Stimulated activated naive CD4-positive, alpha-beta T cell (primary cell): ENCODE data around the gene RAX2.
A peak's percentile ranks its signal among the peaks of the same experiment; 100 is the strongest.
"Not testable (repeated sequence)": the region's sequence is repeated elsewhere in the genome, so short reads cannot be mapped to it uniquely, and the experiment has no call there.

Source experiments
- DNase-seq, 6 experiments: peaks; one replicate each; lab custom pipeline; 2025; lab: John Stamatoyannopoulos, UW

RAX2 gene

DNA sequence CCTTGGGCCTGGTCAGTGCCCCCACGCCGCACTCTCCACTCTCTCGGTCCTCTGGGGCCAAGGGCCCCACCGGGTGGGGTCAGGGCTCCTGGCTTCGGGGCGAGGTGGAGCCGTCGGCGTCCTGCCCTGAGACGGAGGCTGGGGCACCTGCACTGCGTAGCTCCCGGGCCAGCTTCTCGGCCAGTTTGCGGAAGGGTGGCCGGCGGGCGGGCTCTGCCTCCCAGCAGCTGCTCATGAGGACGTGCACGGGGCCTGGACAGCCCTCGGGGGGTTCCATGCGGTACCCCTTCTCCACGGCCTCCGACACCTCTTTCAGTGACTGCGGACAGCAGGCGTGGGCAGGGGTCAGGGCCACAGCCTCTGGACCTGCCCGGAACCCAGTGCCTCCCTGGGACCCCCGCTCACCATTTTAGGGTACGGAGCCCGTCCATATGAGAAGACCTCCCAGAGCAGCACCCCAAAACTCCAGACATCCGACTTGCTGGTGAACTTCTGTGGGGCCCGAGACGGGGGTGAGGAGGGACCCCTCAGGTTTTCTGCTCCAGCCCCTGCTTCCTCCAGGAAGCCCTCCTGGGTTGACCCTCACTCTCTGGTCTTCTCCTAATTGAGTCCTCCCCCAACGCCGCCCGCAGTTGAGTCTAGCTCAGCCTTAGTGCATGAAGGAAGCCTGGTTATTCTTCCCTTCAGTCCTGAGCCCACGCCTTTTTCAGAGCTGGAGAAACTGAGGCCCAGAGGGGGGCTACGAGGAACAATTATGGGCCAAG is 6.3 kb upstream of the RAX2 start:
- no peak for DNase-seq

DNA sequence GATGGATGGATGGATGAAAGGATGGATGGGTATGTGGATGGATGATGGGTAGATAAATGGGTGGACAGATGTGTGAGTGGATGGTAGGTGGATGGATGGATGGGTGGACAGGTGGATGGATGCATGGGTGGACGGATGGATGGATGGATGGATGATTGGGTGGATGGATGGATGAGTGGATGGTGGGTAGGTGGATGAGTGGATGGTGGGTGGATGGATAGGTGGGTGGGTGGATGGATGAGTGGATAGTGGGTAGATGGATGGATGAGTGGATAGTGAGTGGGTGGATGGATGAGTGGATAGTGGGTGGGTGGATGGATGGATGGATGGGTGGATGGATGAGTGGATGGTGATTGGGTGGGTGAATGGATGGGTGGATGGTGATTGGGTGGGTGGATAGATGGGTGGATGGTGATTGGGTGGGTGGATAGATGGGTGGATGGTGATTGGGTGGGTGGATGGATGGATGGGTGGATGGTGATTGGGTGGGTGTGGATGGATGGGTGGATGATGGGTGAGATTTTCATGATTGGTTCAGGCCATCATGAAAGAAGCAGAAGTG is 4.5 kb upstream of the RAX2 start:
- no peak for DNase-seq

DNA sequence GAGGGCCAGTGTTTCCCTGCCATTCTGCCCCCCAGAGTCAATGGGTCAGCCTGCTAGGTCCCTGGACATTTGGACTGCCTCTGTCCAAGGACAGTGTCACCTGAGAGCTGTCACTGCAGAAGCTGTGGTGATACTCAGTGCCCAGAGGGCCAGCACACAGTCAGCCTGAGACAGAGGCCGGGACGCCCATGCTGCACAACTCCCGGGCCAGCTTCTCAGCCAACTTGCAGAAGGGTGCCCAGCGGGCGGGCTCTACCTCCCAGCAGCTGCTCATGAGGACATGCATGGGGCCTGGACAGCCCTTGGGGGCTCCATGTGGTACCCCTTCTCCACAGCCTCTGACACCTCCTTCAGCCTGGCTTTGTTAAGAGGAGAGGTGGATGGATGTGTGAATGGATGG is 3.8 kb upstream of the RAX2 start:
- no peak for DNase-seq

DNA sequence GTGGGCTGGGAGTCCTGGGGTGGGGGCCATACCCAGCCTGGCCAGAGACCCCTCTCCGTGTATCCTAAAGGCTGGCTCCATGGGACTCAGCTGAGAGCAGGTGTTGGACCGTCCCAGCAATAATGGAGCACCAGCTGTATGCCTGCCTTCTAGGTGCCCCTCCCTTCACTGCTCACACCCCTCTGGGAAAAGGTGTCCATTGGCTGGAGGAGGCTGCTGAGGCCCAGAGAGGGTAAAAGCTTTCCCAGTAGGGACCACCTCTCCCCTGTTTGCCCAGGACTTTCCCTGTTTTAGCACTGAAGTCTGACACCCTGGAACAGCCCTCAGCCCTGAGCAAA is 3.3 kb upstream of the RAX2 start:
- no peak for DNase-seq

DNA sequence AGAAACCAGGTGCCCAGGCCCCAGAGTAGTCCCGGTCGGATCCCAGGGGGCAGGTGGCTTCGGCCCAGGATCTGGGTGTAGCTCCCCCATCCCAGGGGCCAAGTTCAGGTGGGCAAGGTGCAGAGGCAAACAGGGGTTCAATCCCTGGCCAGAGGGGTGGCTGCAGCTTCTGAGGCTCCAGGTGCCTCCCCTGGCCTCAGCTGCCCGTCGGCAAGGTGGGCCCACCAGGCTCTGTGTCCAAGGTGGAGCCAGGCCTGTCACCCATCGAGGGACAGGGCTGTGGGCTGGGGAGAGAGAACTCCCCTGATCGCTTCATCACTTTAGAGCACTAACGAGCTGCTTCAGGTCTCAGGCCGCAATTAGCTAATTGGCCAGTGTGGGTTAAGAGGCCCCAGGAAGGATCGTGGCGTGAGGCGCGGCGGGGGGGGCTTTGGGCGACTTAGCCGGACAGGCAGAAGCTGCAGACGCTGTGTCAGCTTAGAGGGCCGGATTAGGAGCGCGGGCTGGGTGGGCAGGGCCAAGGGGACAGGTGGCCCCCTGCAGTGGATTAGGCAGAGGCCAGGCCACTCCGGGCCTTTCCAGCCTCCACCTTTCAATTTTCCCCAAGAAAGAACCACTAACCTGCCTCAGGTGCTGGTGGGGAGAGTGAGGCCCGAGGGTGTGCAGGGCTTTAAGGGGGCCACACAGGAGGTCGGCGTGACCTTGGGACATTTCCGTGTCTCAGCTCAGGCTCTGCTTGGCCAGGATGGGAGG is 2.8 kb upstream of the RAX2 start:
- DNase-seq: no peak

GRCh38 chr19:3773814-3774515 is 1.9 kb upstream of the RAX2 start:
- DNase-seq: no peak

- no peak for DNase-seq
These were observed 775 bp downstream of the RAX2 start for GRCh38 chr19:3771000-3771905.

DNA sequence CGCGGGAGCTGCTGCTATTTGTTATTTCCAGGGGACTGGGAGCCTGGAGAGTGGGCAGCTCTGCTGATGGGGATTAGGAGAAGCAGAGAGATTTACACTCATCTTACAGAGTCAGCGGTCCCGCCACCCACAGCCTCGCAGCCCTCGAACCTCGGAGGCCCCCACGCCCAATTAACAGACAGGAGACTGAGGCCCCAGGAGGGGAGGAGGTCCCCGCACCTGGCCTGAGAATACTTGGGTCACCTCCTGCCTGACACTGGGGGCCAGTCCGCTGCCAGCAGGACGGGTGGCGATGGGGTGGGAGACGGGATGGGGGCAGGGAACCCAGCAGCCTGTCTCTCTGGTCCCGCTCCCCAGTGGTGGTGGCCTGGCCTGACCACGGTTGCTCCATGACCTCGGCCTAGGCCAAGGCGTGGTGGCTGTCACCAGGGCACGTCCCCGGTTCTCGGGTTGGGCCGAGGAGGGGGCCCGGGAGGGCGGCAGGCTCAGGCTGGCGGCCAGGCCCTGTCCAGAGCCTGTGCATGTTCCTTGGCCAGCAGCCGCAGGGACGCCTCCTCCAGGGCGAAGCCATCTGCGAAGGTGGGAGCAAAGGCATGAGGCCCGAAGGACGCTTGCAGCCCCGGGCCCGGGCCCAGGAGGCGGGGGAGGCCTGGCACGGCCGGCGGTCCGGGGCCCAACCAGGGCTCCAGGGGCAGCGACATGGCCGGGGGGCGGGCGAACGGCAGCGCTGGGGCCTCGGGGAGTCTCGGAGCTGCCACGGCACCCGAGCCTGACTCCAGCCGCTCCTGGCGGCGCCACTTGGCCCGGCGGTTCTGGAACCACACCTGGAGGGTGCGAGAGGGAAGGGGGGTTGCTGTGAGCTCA is 1.7 kb downstream of the RAX2 start:
- DNase-seq: no peak

DNA sequence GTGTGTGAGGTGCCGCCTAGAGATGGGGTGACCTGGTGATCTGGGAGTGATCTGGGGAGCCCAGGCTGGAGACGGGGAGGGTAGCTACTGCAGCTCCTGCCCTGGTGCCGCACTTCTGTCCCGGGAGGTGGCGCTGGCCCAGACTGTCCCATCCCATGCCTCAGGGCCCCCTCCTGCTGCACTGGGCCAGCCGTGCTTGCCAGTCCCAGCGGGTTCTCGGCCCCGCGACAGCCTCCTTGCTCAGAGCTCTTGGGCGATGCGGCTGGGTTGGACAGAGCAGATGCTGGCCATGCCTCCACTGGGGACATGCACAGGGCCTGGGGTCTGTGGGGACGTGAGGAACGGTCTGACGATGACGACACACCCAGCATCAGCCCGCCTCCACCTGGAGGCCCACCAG is 2.5 kb downstream of the RAX2 start:
- DNase-seq: no peak

DNA sequence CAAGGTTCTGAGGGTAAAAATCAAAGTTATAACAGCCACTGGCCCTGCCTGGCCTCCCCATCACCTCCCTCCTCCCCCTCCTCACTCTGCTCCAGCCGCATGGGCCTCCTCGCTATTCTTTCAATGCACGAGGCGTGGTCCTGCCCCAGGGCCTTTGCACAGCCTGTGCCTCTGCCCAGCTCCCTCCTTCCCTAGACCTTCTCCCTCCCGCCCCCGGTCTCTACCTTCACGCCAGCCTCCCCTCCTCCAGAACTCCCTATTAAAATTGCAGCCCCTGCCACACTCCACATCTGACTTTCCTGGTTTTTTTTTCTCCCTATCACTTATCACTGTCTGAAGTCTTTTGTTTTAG is 3.3 kb downstream of the RAX2 start:
- DNase-seq: no peak

DNA sequence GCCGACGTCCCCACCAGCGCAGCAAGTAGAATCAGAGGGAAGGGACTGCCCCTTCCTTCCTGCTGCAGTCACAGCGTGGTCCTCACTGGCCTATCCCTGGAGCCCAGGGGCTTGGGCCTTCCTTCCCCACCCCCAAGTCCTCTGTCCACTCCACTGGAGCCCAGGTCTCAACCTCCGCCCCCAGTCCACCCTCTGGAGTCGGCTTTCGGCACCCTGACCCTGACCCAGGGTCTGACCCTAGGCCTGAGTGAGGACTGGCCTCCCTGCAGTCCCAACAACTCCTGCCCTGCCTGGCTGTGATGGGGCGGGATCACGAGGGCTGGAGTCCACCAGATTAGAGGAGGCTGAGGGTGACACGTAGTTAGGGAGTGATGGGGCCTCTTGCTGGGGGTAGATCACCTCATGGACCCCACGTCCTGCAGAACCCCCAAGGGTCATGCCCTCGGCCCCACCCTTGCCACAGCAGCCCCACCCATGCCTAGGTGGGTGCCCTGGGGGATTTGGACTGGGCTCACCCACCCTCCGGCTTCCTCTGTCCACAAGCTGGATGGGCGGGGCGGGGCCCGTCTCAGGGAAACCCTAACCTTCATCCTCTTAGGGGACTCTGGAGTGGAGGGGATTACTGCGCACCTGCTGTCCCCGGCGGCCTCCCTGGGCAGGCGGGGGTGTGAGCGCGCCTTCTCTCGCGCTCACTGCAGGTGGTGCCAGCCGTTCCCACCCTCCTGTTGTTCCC is 3.8 kb downstream of the RAX2 start:
- DNase-seq: no peak

GRCh38 chr19:3767050-3767449 is 5.0 kb downstream of the RAX2 start:
- DNase-seq: no peak

GRCh38 chr19:3766520-3766919 is 5.5 kb downstream of the RAX2 start:
- DNase-seq: no peak

DNA sequence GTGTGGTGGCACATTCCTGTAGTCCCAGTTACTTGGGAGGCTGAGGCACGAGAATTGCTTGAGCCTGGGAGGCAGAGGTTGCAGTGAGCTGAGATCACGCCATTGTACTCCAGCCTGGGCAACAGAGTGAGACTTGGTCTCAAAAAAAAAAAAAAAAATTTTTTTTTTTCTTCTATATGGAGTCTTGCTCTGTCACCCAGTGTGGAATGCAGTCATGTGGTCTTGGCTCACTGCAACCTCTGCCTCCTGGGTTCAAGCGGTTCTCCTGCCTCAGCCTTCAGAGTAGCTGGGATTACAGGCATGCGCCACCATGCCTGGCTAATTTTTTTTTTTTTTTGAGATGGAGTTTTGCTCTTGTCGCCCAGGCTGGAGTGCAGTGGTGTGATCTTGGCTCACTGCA is 6.3 kb downstream of the RAX2 start:
- not testable (repeated sequence) for DNase-seq

- no peak for DNase-seq
These were observed 6.9 kb downstream of the RAX2 start for GRCh38 chr19:3765121-3765520.

GRCh38 chr19:3762501-3763459 is 9.2 kb downstream of the RAX2 start, which contains the start of gene MRPL54:
TSS of gene MRPL54 (plus strand) at chr19:3762682. CDS start at chr19:3762701, 19 bp downstream.
- peak; percentile 97 to 100 (median 99) for DNase-seq

GRCh38 chr19:3762130-3762473 is 9.9 kb downstream of the RAX2 start:
- no peak for DNase-seq

- DNase-seq: peak; percentile 80 to 93 (median 92)
These were observed 10.5 kb downstream of the RAX2 start, which contains the start of gene APBA3 for GRCh38 chr19:3761382-3762129. TSS of gene APBA3 (minus strand) at chr19:3761692. CDS start at chr19:3760264, 1,428 bp downstream.
